D341Med (cell line): ENCODE measurements around the gene MARK4.
"Not testable (repeated sequence)": the region's sequence is repeated elsewhere in the genome, so short reads cannot be mapped to it uniquely, and the experiment has no call there.

Source experiments
- DNase-seq: peaks from one replicate; pipeline ENCODE4 v3.0.0; 2012; ENCODE audit warnings: low spot score

Gene MARK4

DNA sequence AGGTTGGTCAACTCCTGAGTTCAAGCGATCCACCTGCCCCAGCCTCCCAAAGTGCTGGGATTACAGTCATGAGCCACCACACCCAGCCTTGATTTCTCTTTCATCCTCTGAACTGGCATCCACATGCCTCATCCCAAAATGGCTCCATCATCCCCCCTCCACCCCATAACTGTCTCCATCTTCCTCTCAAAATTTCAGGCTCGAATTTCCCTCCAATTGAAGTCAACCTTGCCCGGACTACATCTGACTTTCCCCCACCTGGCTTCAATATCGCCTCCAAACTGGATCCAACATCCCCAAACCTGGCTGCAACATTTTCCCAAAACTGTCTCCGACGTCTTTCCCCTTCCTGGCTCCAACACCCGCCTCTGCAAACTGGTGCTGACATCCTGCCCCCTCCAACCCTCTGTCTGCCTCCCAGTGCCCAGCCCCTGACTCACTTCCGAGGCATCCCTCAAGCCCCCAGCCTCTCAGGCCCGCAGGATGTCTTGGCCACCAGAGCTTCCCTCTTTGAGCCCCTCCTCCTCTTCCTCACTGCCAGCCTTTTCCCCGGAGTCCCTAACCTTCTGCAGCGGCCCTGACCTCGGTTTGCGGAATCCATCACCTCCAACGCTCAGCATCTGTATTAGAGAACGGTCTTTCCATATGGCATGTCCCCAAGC lies 6.8 kb upstream of the MARK4 start:
- DNase-seq, result peak; percentile 12

DNA sequence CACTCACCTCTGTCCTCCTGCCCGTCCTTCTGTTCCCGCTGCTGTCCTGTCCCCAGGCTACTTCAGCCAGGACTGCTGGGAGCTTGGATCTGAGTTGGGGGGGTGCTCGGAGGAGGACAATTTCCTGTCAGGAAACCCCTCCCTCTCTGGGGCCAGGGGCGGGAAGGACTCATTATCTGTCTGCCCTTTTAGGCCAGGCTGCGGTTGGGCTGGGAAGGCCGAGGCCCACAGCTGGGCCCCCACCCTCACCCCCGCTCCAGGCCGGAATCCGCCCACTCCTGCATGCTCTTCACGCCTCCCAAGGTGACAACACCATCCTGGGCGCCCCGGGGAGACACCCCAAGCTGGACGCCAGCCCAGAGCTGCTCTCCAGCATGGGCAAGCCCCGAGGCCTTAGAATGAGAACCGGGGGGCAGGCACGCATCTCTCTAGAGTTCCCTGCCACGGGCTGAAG lies 5.7 kb upstream of the MARK4 start, which contains the start of gene EXOC3L2:
Gene EXOC3L2 (minus strand): TSS at position 74 of the 454 bp plus-strand sequence. CDS start 6,362 bp downstream, outside the sequence.
- no peak for DNase-seq

DNA sequence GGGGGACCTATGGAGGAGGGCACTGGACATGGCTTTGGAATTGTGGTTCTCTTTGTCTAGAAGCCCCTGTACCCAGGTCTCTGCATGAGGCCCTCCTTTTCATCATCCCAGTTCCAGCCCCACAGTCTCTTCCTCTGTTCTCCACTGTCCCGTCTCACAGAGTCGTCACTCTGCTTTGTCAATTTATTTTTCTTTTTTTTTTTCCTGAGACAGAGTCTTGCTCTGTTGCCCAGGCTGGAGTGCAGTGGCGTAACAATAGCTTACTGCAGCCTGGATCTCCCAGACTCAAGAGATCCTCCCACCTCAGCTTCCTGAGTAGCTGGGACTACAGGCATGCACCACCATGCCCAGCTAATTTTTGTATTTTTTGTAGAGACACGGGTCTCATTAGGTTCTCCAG lies 5.2 kb upstream of the MARK4 start:
- DNase-seq, result no peak

DNA sequence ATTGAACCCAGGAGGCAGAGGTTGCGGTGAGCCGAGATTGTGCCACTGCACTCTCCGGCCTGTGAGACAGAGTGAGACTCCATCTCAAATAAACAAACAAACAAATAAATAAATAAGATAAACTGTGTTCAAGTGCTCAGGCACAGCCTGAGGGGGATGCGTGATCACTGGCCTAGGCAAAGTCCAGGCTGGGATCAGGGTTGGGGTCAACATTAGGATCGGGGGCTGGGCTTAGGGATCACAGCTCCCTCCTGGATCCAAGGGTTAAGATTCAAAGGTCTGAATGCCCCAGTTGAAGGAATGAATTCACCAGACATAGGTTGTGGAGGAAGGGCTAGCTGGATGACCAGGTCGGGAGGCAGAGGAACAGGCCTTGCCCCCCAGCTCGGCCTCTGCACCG lies 3.9 kb upstream of the MARK4 start:
- DNase-seq, result peak; percentile 18

DNA sequence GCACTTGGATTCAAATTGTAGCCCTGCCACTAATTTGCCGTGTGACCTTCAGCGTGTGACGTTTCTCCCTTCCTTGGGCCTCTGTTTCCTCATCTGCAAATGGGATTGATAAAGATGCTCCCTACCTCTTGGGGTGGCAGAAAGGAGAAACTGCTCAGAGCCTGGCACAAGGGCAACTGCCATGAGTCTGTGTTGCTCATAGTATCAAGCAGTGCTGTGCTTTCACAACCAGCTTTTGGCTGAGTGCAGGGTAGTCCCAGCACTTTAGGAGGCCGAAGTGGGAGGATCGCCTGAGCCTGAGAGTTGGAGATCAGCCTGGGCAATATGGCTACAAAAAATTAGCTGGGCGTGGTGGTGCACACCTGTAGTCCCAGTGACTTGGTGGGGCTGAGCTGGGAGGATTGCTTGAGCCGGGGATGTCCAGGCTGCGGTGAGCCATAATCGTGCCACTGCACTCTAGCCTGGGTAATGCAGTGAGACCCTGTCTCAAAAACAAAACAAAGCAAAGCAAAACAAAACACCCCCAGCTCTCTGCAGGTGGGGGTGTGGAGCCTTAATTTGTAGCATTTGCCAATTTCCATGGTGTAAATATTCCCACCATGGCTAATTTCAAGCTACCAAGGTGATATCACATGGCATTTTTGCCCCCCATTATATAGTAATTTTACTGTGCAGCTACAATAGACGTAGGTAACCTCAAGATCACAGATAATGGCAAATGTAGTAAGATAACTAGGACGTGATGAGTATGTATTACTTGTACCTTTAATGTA lies 1.6 kb upstream of the MARK4 start:
- DNase-seq, result no peak

DNA sequence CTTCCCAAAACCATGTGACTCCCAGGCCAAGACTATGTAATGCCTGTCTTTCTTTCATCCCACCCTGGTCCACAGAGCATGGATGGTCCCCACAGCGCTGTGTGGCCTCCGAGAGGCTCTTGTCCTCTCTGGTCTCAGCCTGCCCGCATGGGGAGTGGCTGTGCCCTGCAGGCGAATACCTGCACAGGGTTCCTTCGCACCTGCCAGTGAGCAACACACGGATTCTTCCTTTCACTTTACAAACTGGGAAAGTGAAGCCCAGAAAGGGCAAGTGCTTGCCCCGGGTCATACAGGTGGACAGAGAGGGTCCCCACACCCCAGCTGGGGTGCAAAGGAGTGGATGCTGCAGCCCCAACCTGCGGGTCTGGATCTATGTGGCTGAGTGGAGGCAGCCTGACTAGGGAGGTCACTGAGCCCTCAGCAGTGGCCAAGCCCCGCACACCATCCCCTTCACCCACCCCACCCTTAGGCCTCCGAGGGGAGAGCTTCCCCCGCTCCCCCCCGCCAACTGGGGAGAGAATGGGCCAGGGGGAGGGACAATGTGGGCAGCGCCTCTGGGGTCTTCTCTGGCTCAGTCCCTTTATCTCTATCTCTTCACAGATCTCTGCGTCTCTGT lies 747 bp upstream of the MARK4 start:
- no peak for DNase-seq

DNA sequence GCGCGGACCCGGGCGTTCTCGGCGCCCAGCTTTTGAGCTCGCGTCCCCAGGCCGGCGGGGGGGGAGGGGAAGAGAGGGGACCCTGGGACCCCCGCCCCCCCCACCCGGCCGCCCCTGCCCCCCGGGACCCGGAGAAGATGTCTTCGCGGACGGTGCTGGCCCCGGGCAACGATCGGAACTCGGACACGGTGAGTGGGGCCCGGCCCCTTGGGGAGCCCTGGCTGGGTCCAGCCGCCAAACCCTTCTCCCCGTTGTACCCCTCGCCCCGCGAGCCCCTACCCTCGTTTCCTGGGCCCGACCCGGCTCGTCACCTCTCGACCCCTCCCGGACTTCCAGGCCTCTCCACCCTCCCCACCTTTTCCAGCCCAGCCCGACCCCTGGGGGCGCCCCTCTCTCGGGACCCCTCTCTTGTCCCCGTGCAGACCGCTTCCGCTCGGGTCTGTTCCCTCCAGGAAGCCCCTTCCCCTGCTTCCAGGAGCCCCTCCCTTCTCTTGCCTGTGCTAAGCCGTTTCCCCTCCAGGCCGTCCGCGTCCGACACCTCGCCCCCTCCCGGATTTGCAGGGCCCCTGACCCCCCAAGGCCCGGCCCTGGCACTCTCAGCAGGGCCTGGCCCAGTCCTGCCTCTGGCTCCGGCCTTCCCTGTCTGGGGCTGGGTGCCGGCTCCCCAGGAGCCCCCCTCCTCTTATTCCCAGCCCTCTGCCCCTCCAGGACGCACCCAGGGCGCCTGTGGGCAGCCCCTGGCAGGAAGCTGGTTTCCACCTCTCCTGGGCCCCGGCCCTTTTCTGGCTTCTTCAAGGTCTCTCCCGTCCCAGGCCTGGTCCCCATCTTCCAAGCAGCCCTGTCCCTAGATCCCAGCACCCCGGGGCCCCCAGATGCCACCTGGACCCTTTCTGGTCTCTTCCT lies 632 bp downstream of the MARK4 start:
- peak; percentile 63 for DNase-seq

DNA sequence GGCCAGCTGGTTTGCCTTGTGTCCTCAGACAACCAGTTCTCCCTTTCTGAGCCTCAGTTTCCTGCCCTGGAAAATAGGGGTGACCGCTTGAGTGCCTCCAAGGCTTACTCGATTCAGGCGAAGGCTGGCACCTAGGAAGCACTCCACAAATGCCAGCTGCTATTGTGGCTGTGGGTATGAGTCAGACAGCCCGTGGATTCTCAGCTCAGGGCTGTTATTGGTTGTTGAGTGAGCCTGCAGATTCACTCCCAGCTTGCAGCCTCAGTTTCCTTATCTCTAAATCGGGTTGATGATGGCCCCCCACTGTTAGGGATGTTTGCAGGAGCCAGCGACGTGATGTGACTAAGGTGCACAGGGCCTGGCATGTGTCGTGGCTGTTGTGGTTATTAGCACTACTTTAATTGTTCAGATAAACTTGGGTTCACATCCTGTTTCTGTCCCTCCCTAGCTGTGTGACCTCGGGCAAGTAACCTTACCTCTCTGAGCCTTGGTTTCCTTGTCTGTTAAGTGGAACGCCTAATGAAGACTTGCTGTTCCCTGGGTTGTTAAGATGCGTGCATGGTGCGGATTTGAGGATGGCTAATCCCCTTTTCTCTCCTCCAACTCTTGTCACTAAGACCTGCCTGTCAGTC lies 2.4 kb downstream of the MARK4 start:
- no peak for DNase-seq

DNA sequence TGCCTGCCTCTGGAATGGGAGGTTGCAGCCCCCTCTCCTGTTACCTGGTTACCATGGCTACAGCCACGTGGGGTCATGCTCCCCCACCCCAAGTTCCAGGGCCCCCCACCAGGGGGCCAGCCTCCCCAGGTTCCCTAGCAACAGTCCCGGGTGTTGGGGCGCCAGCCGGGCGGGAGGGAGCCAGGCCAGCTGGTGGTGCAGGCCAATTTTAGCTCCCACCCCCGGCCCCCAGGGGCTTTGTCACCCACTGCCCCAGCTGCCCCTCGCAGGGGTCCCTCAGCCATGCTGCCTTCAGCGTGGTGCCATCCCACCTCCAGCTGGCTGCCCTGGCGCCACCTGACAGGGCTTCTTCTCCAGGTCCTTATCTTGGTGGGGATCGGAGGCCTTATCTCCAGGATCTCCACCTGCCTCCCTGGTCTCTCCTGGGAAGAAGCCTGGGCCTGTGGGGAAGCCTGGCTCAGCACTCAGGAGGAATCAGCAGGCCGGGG lies 3.0 kb downstream of the MARK4 start:
- DNase-seq, result peak; percentile 77

DNA sequence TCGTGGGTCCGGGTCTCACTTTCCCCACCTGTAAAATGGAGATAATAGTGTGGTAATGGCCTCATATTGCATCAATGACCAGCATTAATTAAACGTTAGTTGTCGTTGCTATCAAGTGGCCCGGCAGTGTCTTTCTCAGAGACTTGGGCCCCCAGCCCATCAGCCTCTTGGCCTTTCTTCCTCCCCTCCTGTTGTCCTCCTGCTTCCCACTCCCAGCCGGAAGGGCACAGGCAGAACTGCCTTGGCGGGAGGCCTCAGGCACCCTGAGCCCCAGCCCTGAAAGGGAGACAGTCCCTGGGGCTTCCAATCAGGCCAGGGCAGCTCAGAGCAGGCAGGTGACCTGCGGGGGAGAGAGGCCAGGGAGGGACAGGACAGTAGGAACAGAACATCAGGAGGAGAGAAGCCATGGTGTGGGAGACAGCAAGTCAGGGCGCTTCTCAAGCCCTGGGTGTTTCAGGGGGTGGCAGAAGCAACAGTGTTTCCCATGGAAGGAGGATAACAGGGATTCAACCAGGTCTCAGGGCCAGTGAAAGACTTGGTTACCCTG lies 4.6 kb downstream of the MARK4 start:
- DNase-seq, result no peak

DNA sequence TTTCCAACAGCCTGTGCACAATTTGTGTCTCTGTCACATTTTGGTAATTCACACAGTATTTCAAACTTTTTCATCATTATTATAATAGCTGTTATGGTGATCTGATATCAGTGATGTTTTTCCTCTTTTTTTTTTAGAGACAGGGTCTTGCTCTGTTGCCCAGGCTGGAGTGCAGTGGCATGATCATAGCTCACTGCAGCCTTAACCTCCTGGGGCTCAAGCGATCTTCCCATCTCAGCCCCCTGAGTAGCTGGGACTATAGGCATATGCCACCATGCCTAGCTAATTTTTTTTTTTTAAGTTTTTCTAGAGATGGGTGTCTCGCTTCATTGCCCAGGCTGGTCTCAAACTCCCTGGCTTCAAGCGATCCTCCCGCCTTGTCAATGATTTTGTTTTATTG lies 5.8 kb downstream of the MARK4 start:
- no peak for DNase-seq

DNA sequence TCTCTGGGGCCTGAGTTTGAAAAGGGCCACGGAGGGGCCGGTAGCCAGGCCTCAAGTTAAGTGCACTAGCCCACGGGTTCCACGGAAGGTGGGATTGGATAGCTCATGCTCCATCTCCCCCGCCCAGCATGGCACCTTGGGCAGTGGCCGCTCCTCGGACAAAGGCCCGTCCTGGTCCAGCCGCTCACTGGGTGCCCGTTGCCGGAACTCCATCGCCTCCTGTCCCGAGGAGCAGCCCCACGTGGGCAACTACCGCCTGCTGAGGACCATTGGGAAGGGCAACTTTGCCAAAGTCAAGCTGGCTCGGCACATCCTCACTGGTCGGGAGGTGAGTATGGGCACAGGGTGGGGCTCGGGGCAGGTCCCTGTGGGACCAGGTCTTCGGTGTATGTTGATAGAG lies 7.8 kb downstream of the MARK4 start:
- no peak for DNase-seq

DNA sequence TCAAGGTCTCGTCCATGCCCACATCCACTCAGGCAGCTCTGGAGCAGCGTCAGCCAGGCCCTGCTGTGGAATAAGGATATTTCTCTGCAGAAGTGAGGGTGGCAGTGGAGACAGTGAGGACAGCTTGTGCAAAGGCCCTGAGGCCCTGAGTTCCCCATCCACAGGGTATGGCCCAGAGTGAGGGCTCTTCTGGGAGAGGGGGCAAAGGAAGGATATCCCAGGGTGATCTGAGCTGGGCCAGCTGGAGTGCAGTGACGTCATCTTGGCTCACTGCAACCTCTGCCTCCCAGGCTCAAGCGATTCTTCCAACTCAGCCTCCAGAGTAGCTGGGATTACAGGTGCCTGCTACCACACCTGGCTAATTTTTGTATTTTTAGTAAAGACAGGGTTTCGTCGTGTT lies 11.5 kb downstream of the MARK4 start:
- DNase-seq, result no peak

DNA sequence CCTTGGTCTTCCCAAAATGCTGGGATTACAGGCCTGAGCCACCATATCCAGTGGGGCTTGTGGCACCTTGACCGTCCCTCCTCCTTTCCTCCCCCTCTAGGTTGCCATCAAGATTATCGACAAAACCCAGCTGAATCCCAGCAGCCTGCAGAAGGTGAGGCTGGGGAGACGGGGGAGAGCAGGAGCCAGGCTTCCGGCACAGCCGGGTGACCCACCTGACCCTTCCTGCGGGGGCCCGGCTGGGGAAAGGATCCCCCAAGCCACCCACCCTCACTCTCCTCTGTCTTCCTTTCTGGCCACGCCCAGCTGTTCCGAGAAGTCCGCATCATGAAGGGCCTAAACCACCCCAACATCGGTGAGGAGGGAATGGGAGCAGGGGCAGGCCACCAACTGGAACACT lies 11.9 kb downstream of the MARK4 start:
- no peak for DNase-seq

DNA sequence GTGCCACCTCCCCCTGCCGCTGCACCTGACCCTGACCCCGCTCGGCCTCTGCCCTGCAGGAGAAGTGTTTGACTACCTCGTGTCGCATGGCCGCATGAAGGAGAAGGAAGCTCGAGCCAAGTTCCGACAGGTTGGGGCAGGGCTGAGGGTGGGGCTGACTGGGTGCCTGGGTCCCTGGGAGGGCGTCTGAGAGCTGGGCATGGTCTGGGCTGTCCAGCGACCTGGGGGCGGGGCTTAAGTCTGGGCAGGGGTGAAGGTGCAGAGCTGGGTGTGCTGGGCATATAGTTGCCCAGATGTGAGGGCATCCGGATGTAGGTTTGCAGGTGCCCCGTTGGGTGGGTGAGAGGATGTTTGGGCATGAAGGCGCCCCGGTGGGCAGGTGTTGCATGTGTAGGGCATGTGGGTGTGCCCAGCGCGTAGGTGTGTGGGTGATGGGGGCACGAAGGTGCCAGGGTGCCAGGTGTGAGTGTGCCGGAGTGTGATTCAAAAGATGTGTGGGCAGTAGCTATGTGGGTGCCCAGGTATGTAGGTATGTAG lies 13.8 kb downstream of the MARK4 start:
- no peak for DNase-seq

DNA sequence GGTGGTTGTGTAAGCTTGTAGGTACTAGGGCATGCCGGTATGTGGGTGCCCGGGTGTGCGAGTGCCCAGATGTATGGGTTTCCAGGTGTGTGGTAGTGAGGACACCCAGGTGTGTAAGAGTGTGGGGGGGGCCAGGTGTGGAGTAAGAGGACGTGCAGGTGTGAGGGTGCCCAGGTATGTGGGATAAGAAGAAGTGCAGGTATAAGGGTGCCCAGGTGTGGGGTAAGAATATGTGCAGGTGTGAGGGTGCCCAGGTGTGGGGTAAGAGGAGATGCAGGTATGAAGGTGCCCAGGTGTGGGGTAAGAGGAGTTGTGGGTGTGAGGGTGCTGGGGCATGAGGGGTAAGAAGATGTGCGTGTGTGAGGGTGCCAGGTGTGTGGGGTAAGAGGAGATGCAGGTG lies 14.3 kb downstream of the MARK4 start:
- DNase-seq, result no peak

DNA sequence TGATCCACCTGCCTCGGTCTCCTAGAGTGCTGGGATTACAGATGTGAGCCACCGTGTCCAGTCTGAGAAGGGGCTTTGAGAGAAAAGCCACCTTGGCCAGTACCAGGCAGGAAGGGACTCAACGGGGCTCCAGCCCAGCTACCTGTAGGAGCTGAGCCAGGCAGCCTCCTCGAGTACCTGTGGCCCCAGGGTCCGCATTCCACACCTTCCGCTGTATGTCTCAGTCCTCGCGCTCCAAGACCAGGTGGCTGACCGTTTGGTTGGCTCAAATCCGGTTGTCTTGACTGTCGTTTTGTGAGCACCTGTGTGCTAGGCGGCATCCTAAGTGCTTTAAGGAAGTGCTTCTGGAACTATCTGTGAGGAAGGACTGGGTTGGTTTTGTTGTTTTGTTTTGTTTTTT lies 16.2 kb downstream of the MARK4 start:
- DNase-seq, result no peak

DNA sequence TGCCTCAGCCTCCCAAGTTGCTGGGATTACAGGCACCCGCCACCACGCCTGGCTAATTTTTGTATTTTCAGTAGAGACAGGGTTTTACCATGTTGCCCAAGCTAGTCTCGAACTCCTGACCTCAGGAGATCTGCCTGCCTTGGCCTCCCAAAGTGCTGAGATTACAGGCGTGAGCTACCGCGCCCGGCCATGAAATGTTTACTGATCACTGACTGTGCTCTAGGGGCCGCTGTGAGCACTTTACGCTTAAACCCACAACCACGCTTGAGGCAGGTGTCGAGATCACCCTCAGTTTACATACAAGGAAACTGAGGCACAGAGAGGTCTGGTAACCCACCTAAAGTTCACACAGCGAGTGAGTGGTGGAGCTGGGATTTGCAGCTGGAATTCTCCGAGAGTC lies 18.9 kb downstream of the MARK4 start:
- not testable (repeated sequence) for DNase-seq

DNA sequence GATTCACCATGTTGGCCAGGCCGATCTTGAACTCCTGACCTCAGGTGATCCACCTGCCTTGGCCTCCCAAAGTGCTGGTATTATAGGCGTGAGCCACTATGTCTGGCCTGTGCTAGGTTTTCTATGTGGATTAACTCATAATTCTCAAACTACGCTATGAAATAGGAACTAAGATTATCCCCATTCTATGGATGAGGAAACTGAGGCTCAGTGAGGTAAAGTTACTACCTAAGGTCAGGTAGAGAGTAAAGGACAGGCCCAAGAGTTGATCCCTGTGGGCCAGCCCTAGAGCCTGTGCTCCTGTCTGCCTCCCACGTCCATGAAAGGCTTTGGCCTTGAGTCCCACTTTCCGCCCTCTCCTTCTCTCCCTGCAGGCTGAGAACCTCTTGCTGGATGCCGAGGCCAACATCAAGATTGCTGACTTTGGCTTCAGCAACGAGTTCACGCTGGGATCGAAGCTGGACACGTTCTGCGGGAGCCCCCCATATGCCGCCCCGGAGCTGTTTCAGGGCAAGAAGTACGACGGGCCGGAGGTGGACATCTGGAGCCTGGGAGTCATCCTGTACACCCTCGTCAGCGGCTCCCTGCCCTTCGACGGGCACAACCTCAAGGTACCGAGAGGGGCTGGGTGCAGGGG lies 20.1 kb downstream of the MARK4 start:
- no peak for DNase-seq

DNA sequence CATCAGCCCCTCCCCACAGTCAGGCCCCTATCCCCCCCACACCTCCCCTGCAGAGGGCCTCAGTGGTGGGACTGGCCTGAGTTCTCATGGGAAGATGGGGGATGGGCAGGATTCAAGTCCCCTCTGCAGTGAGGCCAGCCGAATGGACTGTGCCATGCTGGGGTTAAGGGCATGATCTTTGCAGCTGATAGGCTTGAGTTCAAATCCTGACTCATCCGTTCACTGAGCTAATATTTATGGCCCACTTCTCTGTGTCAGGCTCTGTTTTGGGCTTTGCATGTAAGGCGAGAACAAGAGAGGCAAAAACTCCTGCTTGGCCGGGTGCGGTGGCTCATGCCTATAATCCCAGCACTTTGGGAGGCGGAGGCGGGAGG lies 20.7 kb downstream of the MARK4 start:
- DNase-seq, result no peak

DNA sequence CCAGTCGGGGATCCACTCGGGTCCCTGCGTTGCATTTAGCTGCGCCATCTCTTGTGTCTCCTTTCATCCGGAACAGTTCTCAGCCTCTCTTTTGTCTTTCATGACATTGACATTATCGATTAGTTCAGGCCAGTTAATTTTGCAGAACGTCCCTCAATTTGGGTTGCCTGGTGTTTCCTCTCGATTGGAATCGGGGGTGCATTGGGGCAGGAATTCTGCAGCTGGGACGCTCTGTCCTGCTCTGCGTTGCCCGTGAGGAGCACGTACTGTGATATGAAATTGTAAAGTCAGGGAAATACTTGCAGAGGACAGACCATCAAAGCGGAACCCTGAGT lies 22.4 kb downstream of the MARK4 start:
- DNase-seq, result no peak
